ENCODE measurements around the gene IDE.

Gene IDE

GRCh38 chr10:92567952-92568600 is 5.8 kb downstream of the IDE start:
- DNase-seq (ENCODE audit: low spot score): peak; percentile 24

DNA sequence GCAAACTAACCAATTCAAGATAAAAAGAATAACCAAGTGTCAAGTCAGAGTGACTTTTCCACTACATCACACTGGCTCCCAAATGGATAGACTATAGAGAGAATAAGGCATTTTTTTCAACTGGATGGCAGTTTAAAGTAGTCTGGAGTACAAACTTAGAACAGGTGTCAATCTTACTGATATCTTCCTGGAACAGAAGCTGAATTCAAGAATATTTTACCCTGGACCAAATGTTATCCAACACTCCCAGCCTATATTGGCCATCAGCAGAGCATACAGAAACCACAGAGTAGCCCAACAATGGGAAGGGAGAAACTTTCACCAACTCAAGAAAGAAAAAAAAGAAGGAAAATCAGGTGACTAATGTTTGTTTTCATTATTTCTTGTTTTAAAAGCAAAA is 11.5 kb downstream of the IDE start:
- no peak for DNase-seq (ENCODE audit: low spot score)

GRCh38 chr10:92559046-92559445 is 14.8 kb downstream of the IDE start:
- no peak for DNase-seq (ENCODE audit: low spot score)

GRCh38 chr10:92553959-92554358 is 19.9 kb downstream of the IDE start:
- no peak for DNase-seq (ENCODE audit: low spot score)

DNA sequence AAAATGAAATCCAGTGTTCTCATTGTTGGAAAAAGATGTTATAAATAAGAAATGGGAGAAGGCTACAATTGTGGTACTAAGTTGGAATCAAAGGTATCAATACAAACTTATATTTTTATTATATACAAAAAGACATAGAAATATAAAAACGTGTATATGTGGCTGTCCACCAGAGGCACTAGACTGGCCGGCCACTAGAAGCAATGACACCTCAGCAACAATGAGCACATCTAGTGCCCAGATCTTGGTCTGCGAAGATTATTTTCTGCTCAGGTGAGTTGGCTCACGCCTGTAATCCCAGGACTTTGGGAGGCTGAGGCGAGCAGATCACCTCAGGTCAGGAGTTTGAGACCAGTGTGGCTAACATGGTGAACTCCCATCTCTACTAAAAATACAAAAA is 21.6 kb downstream of the IDE start:
- no peak for DNase-seq (ENCODE audit: low spot score)

- no peak for DNase-seq (ENCODE audit: low spot score)
These were observed 23.0 kb downstream of the IDE start for GRCh38 chr10:92550924-92551323.

DNA sequence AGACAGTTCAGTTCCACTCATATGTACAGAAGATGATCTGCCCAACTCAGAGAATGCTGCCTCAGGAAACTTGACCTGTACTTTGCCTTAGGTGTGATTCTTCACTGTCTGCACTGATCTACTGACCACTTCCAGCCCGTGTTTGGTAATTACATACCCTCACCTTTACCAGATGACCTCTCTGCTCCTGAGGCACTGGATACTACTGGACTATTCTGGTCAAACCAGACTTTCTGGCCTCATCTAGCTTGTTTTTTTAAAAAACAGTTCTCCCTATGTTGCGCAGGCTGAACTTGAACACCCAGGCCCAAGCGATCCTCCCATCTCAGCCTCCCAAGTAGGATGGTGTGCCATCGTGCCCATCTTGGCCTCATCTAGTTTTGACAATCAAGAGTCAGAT is 26.2 kb downstream of the IDE start:
- DNase-seq (ENCODE audit: low spot score): no peak

DNA sequence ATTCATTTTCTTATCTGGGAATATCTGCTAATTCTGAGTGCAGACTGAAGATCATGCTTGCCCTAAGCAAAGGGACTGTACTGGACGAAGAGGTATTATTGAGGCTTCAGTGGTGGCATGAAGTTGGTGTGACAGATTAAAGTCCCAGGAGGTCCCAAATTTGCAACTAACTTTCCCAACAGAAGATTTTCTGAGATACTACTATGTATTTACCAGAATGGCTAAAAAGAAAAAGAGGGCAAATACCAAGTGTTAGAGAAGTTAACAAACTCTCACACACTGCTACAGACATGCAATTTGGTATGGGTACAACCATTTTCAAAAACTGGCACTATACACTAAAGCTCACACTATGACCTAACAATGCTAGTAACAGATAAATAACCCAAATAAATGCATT is 28.3 kb downstream of the IDE start:
- DNase-seq (ENCODE audit: low spot score): no peak

DNA sequence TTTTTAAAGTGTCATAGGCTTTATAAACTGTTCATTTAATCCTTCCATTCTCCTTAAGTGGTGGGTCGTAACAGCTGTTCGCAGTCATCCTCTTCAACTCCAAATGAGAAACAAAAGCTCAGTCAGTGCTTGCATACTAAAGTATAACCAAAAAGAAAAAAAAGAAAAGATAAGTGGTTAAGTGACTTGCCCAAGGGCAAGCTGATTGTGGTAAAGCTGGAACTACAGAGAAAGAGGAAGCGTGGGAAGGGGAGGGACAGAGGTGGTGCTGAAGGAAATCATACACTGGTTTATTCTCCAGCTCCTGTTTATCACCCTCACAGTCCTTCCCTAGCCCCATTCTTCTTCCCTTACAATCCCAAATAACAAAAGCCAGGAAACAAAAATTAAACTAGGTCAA is 29.6 kb downstream of the IDE start:
- no peak for DNase-seq (ENCODE audit: low spot score)

DNA sequence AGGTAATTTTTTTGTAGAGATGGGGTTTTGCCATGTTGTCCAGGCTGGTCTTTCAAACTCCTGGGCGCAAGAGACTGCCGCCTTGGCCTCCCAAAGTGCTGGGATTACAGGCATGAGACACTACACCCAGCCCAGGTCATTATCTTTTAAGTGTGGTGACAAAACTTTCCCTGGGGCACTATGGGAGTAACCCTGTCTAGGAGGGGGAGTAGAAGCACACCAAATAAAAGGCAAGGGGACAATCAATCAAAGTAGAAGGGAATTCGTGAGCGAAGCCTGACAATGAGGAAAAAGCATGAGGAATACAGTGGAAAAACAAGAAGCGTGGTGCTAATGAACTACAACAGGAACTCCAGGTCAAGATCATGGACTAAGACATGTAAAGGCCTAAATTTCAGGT is 31.4 kb downstream of the IDE start:
- DNase-seq (ENCODE audit: low spot score): no peak

GRCh38 chr10:92541583-92541982 is 32.3 kb downstream of the IDE start:
- DNase-seq (ENCODE audit: low spot score): no peak

DNA sequence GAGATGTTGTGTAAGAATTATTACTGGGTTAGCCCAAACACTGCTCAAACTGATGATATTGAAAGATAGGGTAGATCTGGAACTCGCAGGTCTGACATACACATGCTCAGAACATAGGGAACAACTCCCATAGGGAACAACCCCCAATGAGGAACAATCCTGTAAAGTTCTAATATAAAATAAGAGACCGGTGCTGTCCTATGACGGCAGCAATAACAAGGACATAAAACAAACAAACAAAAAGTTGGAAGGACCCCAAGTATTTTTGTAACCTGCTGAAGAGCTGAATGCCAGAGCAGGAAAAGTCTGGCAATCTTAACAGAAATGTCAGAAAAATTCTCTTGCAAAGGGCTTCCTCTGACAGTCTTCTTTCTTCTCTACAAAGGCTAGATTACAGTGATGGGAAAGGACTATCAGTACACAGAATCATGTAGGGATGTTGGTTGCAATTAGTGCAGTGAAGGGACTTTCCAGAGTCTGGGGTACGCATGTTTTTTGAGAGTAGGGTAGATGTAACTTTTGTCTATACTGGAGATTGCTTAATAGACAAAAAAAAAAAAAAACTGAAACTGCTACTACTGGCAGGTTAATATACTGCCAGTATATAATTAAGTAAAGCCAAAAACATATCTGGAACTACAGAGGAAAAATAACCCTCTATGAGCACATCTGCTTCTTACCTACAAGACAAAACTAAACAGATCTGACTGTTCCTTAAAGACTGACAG is 35.5 kb downstream of the IDE start:
- no peak for DNase-seq (ENCODE audit: low spot score)

GRCh38 chr10:92530891-92531535 is 42.9 kb downstream of the IDE start:
- DNase-seq (ENCODE audit: low spot score): no peak

DNA sequence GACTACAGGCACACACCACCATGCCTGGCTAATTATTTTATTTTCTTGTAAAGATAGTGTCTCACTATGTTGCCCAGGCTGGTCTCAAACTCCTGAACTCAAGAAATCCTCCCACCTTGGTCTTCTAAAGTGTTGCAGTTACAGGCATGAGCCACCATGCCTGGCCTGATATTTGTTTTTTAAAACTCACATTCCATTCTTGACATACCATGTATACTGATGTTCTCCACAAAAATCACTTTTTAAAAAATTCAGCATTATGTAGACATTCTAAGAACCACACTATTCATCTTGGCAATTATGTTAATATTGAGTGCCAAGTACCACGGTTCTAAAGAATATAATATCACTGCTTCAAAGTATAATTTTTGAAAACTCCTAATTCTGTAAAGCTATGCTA is 43.5 kb downstream of the IDE start:
- DNase-seq (ENCODE audit: low spot score): no peak

GRCh38 chr10:92527716-92528115 is 46.2 kb downstream of the IDE start:
- no peak for DNase-seq (ENCODE audit: low spot score)

DNA sequence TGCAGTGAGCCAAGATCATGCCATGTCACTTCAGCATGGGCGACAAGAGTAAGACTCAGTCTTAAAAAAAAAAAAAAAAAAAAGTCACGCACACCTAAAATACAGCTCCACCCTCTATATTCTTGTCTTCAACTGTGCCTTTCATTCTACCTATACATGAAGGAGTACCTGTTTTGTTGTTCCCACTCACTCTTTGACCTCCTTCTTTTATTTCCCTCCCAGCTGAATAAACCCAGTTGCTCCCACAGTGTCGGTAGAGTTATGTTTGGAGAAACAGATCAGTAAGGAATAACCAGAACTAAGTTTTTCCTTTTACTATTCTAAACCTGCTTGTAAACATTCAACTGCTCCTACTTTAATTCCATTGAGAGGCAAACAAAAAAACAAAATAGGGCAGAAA is 50.3 kb downstream of the IDE start:
- no peak for DNase-seq (ENCODE audit: low spot score)

- DNase-seq (ENCODE audit: low spot score): peak; percentile 70
These were observed 56.7 kb downstream of the IDE start for GRCh38 chr10:92517034-92517655.

GRCh38 chr10:92508866-92509265 is 65.0 kb downstream of the IDE start:
- DNase-seq (ENCODE audit: low spot score): no peak

DNA sequence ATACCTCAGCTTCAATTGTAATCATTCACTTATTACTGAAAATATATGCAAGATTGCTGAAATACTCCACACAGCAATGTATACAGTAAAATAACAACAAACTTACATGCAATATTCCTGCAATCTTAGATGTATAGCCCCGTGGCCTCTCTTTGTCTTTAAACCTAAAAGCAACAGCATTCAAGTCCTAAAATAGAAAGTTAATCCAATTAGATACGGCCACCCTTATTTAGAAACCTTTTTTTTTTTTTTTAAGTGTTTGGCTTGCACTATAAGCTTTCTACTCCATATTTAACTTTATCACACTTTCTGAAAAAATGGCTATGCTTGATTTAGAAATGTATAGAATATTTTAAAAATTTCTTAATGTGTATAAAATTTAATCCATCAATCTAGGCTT is 67.6 kb downstream of the IDE start:
- DNase-seq (ENCODE audit: low spot score): no peak

DNA sequence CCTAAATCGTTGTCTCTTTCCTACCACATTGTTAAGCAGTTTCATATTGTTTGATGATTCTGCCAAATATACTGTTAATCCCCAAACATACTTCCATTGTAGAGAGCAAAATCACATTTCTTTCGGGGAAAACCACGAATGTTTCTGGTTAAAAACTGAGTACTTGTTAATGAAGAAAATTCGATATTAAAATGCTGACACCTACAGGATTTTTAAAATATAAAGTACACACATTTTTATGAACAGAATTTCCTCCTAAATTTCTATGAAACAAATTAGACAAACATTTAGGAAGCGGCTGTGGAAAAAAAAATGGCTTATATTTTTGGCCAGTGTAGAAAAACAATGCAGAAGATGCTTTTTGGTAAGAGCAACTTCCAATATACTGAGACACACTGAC is 68.8 kb downstream of the IDE start:
- DNase-seq (ENCODE audit: low spot score): no peak

DNA sequence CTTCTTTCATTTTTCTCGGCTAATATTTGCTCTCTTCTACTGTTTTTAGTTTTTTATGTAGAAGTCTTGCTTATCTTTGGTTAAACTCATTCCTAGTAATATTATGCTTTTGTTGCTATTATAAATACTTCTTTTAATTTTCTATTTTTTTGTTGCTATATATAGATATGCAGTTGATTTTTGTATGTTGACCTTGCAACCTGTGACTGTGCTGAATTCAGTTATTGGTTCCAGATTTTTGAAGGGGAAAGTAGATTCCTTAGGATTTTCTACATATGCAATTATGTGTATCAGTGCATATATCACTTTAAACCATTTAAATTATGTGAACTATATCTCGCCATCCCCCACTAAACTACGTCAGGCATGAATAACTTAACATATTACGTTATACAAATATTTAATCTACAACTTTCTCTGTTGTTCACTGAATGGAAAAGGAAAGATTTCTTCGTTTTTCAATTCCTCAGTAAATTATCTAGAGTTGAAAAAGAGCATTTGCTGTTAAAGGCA is 71.5 kb downstream of the IDE start:
- DNase-seq (ENCODE audit: low spot score): no peak

DNA sequence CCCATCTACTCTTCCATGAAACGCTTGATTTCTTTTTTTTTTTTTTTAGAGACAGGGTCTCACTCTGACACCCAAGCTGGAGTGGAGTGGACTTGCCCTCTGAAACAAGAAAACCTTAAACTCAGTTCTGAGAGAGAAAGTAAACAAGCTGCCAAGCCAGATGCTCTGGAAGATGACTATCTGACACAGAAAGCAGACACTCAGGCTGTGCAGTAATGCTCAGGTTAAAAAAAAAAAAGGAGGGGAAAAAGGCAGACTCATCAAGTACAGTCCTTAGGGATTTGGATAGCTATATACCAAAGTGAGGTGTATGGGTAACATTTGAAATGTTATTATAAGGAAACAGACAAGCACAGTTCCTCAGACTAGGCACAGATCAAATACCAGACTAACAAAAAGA is 80.5 kb downstream of the IDE start:
- no peak for DNase-seq (ENCODE audit: low spot score)

- DNase-seq (ENCODE audit: low spot score): no peak
These were observed 81.1 kb downstream of the IDE start for GRCh38 chr10:92492748-92493240.
